DND-41 (cell line): ENCODE measurements around the gene APOC3.

ENCODE experiments used
- ATAC-seq: fragments of 200-7000 bp; cut with Tn5 transposase; 3 replicates; pipeline ENCODE4 v1.9.1; 2021; ENCODE audit warnings: low read depth; ENCODE audit not compliant: insufficient read depth
- DNase-seq: peaks from one replicate; pipeline ENCODE4 v3.0.0-alpha.2; 2020
- H2AFZ ChIP-seq: 2 replicates; pipeline ENCODE4 v1.6.0; 2012; ENCODE audit warnings: low read depth, low read length
- H3K27ac ChIP-seq: 2 replicates; pipeline ENCODE4 v1.5.1; 2012; ENCODE audit warnings: low read length, inconsistent platforms
- H3K27me3 ChIP-seq: fragments of 200-600 bp; sonication (generic); 2 replicates; pipeline ENCODE4 v1.6.0; 2012; ENCODE audit warnings: low read length, mild to moderate bottlenecking, inconsistent platforms; ENCODE audit not compliant: insufficient read depth, poor library complexity
- H3K36me3 ChIP-seq: 2 replicates; pipeline ENCODE4 v1.5.1; 2012; ENCODE audit warnings: low read length, inconsistent platforms; ENCODE audit not compliant: insufficient read depth
- H3K4me1 ChIP-seq: 2 replicates; pipeline ENCODE4 v1.5.1; 2012; ENCODE audit warnings: mild to moderate bottlenecking, low read length; ENCODE audit not compliant: insufficient read depth
- H3K4me2 ChIP-seq: 2 replicates; pipeline ENCODE4 v1.6.0; 2012; ENCODE audit warnings: mild to moderate bottlenecking, moderate library complexity, low read length, inconsistent platforms; ENCODE audit not compliant: insufficient read depth
- H3K4me3 ChIP-seq, 2 experiments: fragments of 200-600 bp in 1 of 2; shearing (Covaris generic) in 1 of 2; 2 replicates each; pipeline ENCODE4 v1.5.1; 2012 to 2016; ENCODE audit warnings: inconsistent platforms in 2 of 2, low read length in 2 of 2, mild to moderate bottlenecking in 2 of 2, low read depth in 1 of 2, moderate library complexity in 1 of 2
- H3K79me2 ChIP-seq: 2 replicates; pipeline ENCODE4 v1.6.0; 2012; ENCODE audit warnings: low read length, inconsistent platforms; ENCODE audit not compliant: insufficient read depth
- H3K9ac ChIP-seq: 2 replicates; pipeline ENCODE4 v1.6.0; 2012; ENCODE audit warnings: low read depth, mild to moderate bottlenecking, inconsistent platforms, low read length, moderate library complexity
- H3K9me3 ChIP-seq: 2 replicates; pipeline ENCODE4 v1.5.1; 2012; ENCODE audit warnings: low read length, moderate library complexity, mild to moderate bottlenecking, inconsistent platforms; ENCODE audit not compliant: insufficient read depth, severe bottlenecking
- H4K20me1 ChIP-seq: 2 replicates; pipeline ENCODE4 v1.6.0; 2012; ENCODE audit warnings: low read length; ENCODE audit not compliant: insufficient read depth
- CTCF ChIP-seq: IDR thresholded peaks from 2 replicates; pipeline ENCODE4 v1.5.1; 2012; ENCODE audit warnings: borderline replicate concordance, low read length, moderate library complexity, mild to moderate bottlenecking; ENCODE audit not compliant: poor library complexity, severe bottlenecking; ENCODE audit errors: extremely low read depth
- EZH2 ChIP-seq: IDR thresholded peaks from 3 replicates; pipeline ENCODE4 v1.6.1; 2012; ENCODE audit warnings: borderline replicate concordance, low read depth, mild to moderate bottlenecking, moderate library complexity, low read length, inconsistent platforms; ENCODE audit not compliant: severe bottlenecking

The APOC3 gene

DNA sequence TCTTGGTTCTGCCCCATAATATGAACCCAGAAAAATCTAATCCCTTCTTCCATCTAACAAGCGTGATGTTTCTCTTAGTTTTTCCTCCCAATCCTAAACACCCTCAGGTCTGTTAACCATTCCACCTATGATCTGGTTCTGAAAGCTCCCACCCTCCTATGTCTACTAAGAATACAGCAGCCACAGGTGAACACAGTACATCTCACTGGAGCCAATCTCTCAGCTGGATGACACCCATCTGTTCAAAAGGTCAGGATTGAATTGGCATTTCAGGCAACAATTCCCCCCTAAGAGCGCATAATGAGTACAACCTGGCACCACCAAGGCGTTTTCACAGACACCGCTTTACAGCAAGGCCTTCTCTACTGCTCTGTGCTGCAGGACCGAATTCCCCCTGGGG is 26.7 kb downstream of the APOC3 start:
- no peak for TF ChIP-seq CTCF
- TF ChIP-seq EZH2 = no peak
- peaks cover 30% of the 10 kb centered on the region for H3K36me3 ChIP-seq
- H3K4me2 ChIP-seq = no peak overlapping the region
- H2AFZ ChIP-seq = no peak overlapping the region
- H3K79me2 ChIP-seq = no peaks in the 10 kb centered on the region
- no peak overlapping the region for H3K4me3 ChIP-seq
- no peak for DNase-seq
- ATAC-seq = no peak
- no peak overlapping the region; the same call in 1 of the 2 replicates for H3K27ac ChIP-seq
- no peaks in the 10 kb centered on the region for H4K20me1 ChIP-seq
- H3K4me1 ChIP-seq = peaks cover 40% of the 10 kb centered on the region
- H3K9me3 ChIP-seq = no peaks in the 10 kb centered on the region
- H3K9ac ChIP-seq = no peak overlapping the region
- H3K27me3 ChIP-seq = no peaks in the 10 kb centered on the region

GRCh38 chr11:116857316-116857715 is 27.6 kb downstream of the APOC3 start:
- Histone ChIP-seq H4K20me1 (no peaks in the 10 kb centered on the region), H3K4me2 (no peak overlapping the region), H3K9me3 (no peaks in the 10 kb centered on the region), H3K4me3 (no peak overlapping the region), H3K27ac (no peak overlapping the region), H3K4me1 (peaks cover 31% of the 10 kb centered on the region), H3K9ac (no peak overlapping the region), H2AFZ (no peak overlapping the region), H3K27me3 (no peaks in the 10 kb centered on the region), H3K79me2 (no peaks in the 10 kb centered on the region), H3K36me3 (peaks cover 39% of the 10 kb centered on the region)
- ATAC-seq (no peak), DNase-seq (no peak)
- TF ChIP-seq EZH2 (no peak), CTCF (no peak)

DNA sequence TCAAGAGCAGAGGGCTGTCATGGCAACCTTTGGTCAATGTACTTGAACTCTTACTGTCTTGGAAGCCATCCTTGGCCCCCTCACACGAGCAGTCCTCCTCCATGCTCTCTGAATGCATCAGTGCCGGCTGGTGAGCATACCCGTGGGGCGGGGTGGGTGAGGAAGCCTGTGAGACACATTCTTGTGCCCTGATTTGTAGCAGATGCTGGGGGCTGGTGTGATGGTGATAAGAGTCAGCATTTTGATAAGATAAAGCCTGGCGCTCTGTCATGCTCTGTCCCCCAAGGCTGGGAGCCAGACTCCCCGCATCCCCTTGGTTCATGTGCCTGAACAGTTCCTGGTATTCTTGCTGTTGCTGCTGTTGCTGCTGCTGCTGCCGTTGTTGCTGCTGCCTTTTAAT is 28.2 kb downstream of the APOC3 start:
- Histone ChIP-seq H3K27ac (no peak overlapping the region), H3K4me2 (no peak overlapping the region), H3K4me1 (peaks cover 25% of the 10 kb centered on the region), H2AFZ (no peak overlapping the region), H3K36me3 (peaks cover 43% of the 10 kb centered on the region), H3K9ac (no peak overlapping the region), H3K79me2 (no peaks in the 10 kb centered on the region), H3K27me3 (no peaks in the 10 kb centered on the region), H3K9me3 (no peaks in the 10 kb centered on the region), H3K4me3 (no peak overlapping the region), H4K20me1 (no peaks in the 10 kb centered on the region)
- no peak for ATAC-seq
- no peak for DNase-seq
- no peak for TF ChIP-seq CTCF
- TF ChIP-seq EZH2 = no peak

DNA sequence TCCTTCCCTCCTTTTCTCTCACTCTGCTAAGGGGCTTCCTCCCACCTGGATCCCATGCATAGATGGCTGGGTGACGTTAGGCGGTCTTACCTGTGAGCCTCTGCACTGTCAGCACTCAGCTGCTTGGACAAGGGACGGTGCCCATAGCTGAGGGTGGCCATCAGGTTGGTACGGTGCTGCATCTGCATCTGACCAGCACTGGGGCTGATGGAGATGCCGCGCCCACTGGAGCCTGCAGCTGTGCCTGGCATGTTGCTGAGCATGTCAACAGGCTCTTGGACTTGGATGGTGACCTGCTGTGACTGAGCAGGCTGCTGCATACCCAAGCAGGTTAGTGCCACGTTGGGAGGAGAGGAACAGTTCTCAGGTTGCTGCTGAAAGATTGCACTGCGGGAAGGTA is 29.5 kb downstream of the APOC3 start:
- no peak for TF ChIP-seq EZH2
- TF ChIP-seq CTCF = no peak
- no peak overlapping the region for H3K27ac ChIP-seq
- H3K36me3 ChIP-seq = peaks cover 52% of the 10 kb centered on the region
- H4K20me1 ChIP-seq = no peaks in the 10 kb centered on the region
- no peak for DNase-seq
- ATAC-seq = no peak
- no peak overlapping the region for H3K4me3 ChIP-seq
- H3K9ac ChIP-seq = no peak overlapping the region
- H3K27me3 ChIP-seq = no peaks in the 10 kb centered on the region
- no peaks in the 10 kb centered on the region for H3K79me2 ChIP-seq
- H3K4me1 ChIP-seq = peaks cover 12% of the 10 kb centered on the region
- H2AFZ ChIP-seq = no peak overlapping the region
- no peak overlapping the region for H3K4me2 ChIP-seq
- H3K9me3 ChIP-seq = no peaks in the 10 kb centered on the region
